GM12865 (cell line): ENCODE data around the gene MLH3.
A peak's percentile ranks its signal among the peaks of the same experiment; 100 is the strongest.

ENCODE experiments used
- DNase-seq: peaks from one replicate; pipeline ENCODE4 v3.0.0; 2010; ENCODE audit warnings: low read depth
- H3K4me3 ChIP-seq: 2 replicates; pipeline ENCODE4 v1.5.1; 2011; ENCODE audit warnings: mild to moderate bottlenecking, low read depth, low read length, control low read depth
- CTCF ChIP-seq: IDR thresholded peaks from 2 replicates; pipeline ENCODE4 v1.5.1; 2011; ENCODE audit warnings: low read length, control low read depth, low read depth, inconsistent platforms; ENCODE audit not compliant: insufficient read depth; ENCODE audit errors: missing control alignments

MLH3 gene

GRCh38 chr14:74988993-74989392 lies 62.3 kb downstream of the MLH3 start:
- no peak for DNase-seq
- no peak for TF ChIP-seq CTCF
- H3K4me3 ChIP-seq = no peak overlapping the region

- DNase-seq = no peak
- no peak for TF ChIP-seq CTCF
- H3K4me3 ChIP-seq = no peak overlapping the region
Measured at GRCh38 chr14:74988131-74988530, 63.1 kb downstream of the MLH3 start.

GRCh38 chr14:74985806-74986205 lies 65.5 kb downstream of the MLH3 start:
- no peak overlapping the region for H3K4me3 ChIP-seq
- no peak for TF ChIP-seq CTCF
- no peak for DNase-seq

GRCh38 chr14:74985028-74985310 lies 66.3 kb downstream of the MLH3 start:
- no peak for DNase-seq
- H3K4me3 ChIP-seq = no peak overlapping the region
- TF ChIP-seq CTCF = no peak

- TF ChIP-seq CTCF = no peak
- H3K4me3 ChIP-seq = no peak overlapping the region
- no peak for DNase-seq
Measured at GRCh38 chr14:74984236-74985027, 66.8 kb downstream of the MLH3 start.

- DNase-seq = no peak
- no peak for TF ChIP-seq CTCF
Measured at GRCh38 chr14:74983343-74983742, 67.9 kb downstream of the MLH3 start.

GRCh38 chr14:74982661-74983060 lies 68.6 kb downstream of the MLH3 start:
- DNase-seq = peak; percentile 32
- no peak for TF ChIP-seq CTCF
- no peak overlapping the region for H3K4me3 ChIP-seq

More at GRCh38 chr14:74983343-74983742, 67.9 kb downstream of the MLH3 start:
- no peak overlapping the region for H3K4me3 ChIP-seq
